ENCODE results near the gene MYO7A. TPM values are rescaled to one million over a fixed set of nuclear protein-coding genes. Genes with fewer than 3 reads are reported as not detected.
A peak's percentile ranks its signal among the peaks of the same experiment; 100 is the strongest.

MYO7A gene
- total RNA-seq, 1 donor = 0.43 TPM

GRCh38 chr11:77140231-77140851 lies 12.3 kb downstream of the MYO7A start:
- DNase-seq (ENCODE audit: low read depth) = peak; percentile 90
- TF ChIP-seq CTCF (IDR thresholded peaks at IDR 0.05; ENCODE audit: insufficient read depth, low read depth, low read length) = no peak

GRCh38 chr11:77141034-77141433 lies 13.0 kb downstream of the MYO7A start:
- H3K4me3 ChIP-seq (ENCODE audit: low read depth, low read length) = no peak overlapping the region
- peak; percentile 54 for DNase-seq (ENCODE audit: low read depth)
- TF ChIP-seq CTCF (IDR thresholded peaks at IDR 0.05; ENCODE audit: insufficient read depth, low read depth, low read length) = no peak

More at GRCh38 chr11:77140231-77140851, 12.3 kb downstream of the MYO7A start:
- H3K4me3 ChIP-seq (ENCODE audit: low read depth, low read length) = no peak overlapping the region

DNA sequence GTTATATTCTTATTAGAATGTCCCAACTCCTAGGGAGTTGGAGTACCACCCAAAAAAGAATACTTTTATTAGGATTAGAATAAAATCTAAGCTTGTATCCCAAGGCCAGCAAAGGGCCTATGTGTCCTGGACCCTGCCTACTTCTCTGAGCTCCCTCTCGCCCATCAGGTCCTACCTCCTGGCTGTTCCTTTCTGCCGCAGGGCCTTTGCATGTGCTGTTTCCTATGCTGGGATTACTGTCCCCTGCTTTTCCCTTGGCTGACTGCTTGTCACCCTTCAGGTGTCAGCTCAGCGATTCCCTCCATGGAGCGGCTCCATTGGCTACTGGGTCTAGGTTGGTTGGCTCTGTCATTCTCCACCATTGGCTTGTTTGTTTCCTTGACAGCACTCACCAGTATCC lies 13.4 kb downstream of the MYO7A start:
- no peak for TF ChIP-seq CTCF (IDR thresholded peaks at IDR 0.05; ENCODE audit: insufficient read depth, low read depth, low read length)
- DNase-seq (ENCODE audit: low read depth) = no peak
- no peak overlapping the region for H3K4me3 ChIP-seq (ENCODE audit: low read depth, low read length)

- TF ChIP-seq CTCF (IDR thresholded peaks at IDR 0.05; ENCODE audit: insufficient read depth, low read depth, low read length) = no peak
- H3K4me3 ChIP-seq (ENCODE audit: low read depth, low read length) = no peak overlapping the region
- DNase-seq (ENCODE audit: low read depth) = no peak
Measured at GRCh38 chr11:77142091-77142975, 14.3 kb downstream of the MYO7A start.

DNA sequence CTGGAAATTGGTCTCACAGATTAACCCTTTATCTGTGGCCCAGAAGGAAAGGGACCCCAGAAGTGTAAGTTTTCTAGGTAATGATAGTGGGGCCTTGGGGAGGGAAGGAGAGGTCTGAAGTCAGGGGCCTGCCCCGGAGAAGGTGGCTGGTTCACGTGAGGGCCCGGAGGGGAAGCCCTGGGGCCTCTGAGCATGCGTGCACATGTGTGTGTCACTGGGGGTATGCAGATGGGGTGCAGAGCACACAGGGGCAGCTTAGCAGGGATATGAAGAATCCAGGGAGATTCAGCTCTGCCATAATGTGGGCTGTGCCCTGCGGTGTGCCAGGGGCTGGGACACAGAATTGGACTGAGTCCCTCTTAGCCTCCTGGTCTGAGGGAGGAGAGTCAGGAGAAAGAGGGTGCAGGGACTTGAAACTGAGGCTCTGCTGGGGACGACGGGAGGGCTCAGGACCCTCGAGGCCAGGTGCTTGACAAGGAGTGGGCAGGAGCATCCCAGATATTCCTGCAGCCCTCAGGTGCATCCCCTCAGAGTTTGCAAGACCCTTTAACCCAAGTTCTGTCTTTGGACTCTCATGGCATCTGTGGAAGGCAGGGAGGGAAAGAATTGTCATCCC lies 15.5 kb downstream of the MYO7A start:
- TF ChIP-seq CTCF (IDR thresholded peaks at IDR 0.05; ENCODE audit: insufficient read depth, low read depth, low read length) = no peak
- no peak for DNase-seq (ENCODE audit: low read depth)
- H3K4me3 ChIP-seq (ENCODE audit: low read depth, low read length) = no peak overlapping the region

GRCh38 chr11:77144196-77144856 lies 16.3 kb downstream of the MYO7A start:
- no peak overlapping the region for H3K4me3 ChIP-seq (ENCODE audit: low read depth, low read length)
- no peak for TF ChIP-seq CTCF (IDR thresholded peaks at IDR 0.05; ENCODE audit: insufficient read depth, low read depth, low read length)
- no peak for DNase-seq (ENCODE audit: low read depth)
